Liver (tissue), 2 donors: ENCODE measurements around the gene ACSBG1.

Source experiments
- JUND ChIP-seq, 2 donors: IDR thresholded peaks; 2 replicates each; pipeline ENCODE4 v1.6.1; 2016; ENCODE audit warnings: antibody characterized with exemption in 2 of 2
- REST ChIP-seq: IDR thresholded peaks from 2 replicates; pipeline ENCODE4 v1.6.1; 2016; ENCODE audit warnings: antibody characterized with exemption, mild to moderate bottlenecking
- donor health status: healthy.

DNA sequence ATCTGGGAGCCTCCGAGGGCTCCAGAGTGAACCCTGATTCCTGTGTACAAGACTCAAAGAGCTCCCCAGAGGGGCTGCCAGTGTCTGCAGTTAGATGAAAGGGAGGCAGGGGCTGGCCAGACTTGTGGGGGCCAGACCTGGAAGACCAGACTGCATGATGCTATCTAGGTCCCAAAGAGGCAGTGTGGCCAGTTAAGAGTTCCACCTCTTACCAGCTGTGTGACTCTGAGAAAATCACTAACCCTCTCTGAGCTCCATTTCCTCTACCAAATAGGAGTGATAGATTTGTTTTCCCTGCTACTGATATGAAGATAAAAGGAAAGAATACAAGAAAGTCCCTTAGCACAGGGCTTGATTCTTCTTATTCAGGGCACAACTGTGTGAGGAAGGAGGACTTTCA, 29.0 kb downstream of the ACSBG1 start:
- no peak for TF ChIP-seq REST
- no peak for TF ChIP-seq JUND (IDR thresholded peaks at IDR 0.05)
